HAP-1 (cell line): ENCODE data around the gene MSMB.
"Not testable (repeated sequence)": the region's sequence is repeated elsewhere in the genome, so short reads cannot be mapped to it uniquely, and the experiment has no call there.

Experiments used
- DNase-seq, 2 experiments: peaks; one replicate each; pipeline ENCODE4 v3.0.0-alpha.2; 2016 to 2020; ENCODE audit warnings: low spot score in 2 of 2
- H3K27me3 ChIP-seq: fragments of 250-450 bp; sonication (Bioruptor Pico); 2 replicates; pipeline ENCODE4 v1.5.1; 2020; ENCODE audit warnings: low read depth, mild to moderate bottlenecking, moderate library complexity
- H3K36me3 ChIP-seq: fragments of 250-450 bp; sonication (Bioruptor Pico); replicated peaks from 2 replicates; pipeline ENCODE4 v1.5.1; 2020; ENCODE audit warnings: mild to moderate bottlenecking
- H3K4me1 ChIP-seq: fragments of 250-450 bp; sonication (Bioruptor Pico); 2 replicates; pipeline ENCODE4 v1.5.1; 2020; ENCODE audit warnings: mild to moderate bottlenecking
- H3K4me3 ChIP-seq: fragments of 250-450 bp; sonication (Bioruptor Pico); 2 replicates; pipeline ENCODE4 v1.5.1; 2020; ENCODE audit warnings: mild to moderate bottlenecking, moderate library complexity
- H3K9me3 ChIP-seq: fragments of 250-450 bp; sonication (Bioruptor Pico); 2 replicates; pipeline ENCODE4 v1.5.1; 2020; ENCODE audit warnings: mild to moderate bottlenecking, moderate library complexity
- in situ Hi-C: fragments of 300-500 bp; cut with MboI; formaldehyde crosslinking; loops from 3 replicates; pipeline ENCODE4 v1.14.3; 2020; ENCODE audit warnings: low sequenced_read_pairs, inconsistent platforms, mixed read lengths

Gene MSMB

DNA sequence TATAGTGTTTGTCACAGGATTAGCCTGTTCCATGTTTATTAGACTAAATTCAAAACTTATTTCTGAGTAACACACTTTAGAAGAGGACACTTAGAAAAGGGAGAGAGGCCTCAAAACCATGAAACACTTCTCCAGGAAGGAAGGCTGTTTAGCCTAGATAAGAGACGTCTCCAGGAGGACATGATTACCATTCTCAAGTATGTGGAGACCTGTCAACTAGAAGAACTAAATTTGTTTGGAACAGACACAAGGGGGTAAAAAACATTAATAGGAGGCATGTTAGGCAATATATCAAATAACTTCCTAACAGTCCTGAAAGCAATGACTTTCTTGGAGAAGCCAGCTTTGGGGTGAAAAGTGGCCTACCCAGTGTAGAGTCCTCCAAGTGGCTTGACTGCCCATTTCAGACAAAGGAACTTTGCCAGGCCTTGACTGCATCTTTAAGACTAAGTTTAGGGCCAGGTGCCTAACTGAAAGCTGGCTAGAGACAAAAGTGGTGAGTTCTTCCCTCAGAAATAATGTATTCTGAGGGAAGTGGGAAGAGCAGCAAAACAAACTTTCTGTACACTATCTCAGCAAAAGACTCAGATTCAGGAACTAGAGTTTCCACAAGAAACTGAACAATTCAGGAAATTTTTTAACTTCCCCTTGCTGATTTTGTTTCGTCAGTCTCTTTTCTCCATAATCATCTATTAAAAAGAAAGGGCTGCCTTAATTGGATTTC is 27.5 kb downstream of the MSMB start:
- no peak for DNase-seq
- in situ Hi-C loops: no loop called here
- no peak overlapping the region for H3K4me3 ChIP-seq
- peaks cover 10% of the 10 kb centered on the region for H3K36me3 ChIP-seq
- H3K4me1 ChIP-seq: peaks cover 5% of the 10 kb centered on the region
- no peaks in the 10 kb centered on the region for H3K27me3 ChIP-seq
- no peaks in the 10 kb centered on the region for H3K9me3 ChIP-seq

DNA sequence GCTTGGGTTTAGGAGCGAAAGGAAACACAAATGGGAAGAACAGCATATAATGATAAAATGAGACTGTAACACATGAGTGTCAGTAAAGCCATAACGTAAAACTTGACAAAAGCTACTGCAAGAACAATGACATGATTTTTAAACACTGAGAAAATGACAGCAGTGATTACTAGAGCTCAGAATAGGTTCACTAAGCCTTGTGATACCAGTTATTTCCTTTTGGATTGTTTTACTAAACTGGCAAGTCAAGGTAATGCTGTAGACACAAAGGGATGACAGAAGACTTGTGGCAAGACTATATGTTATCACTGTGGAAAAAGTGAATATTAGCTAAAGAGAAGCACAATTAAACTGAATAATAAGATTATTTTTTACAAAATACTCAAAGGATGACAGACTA is 28.3 kb downstream of the MSMB start:
- peaks cover 18% of the 10 kb centered on the region for H3K36me3 ChIP-seq
- H3K4me1 ChIP-seq: peaks cover 2% of the 10 kb centered on the region; the same call in 1 of the 2 replicates
- no peaks in the 10 kb centered on the region for H3K9me3 ChIP-seq
- H3K27me3 ChIP-seq: no peaks in the 10 kb centered on the region
- in situ Hi-C loops: no loop called here
- H3K4me3 ChIP-seq: no peak overlapping the region
- DNase-seq: no peak

DNA sequence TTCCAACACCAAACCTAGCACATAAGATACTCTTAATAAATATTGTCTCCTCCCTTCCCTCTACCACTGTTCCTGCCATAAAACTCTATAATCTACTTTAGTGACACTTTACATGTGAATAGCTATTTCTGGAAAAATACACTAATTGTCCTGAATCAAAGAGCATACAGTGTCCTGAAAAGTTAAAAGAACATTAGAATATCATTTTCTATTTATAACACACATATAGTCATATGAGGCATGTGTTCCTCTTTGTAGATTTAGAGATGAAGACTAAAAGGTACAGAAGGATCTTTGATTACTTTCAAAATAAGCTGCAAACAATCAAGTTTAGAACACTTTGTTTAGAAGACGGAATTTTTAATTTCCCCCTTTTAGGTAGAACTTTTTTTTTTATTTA is 29.3 kb downstream of the MSMB start:
- Histone ChIP-seq H3K9me3 (no peaks in the 10 kb centered on the region), H3K36me3 (peaks cover 22% of the 10 kb centered on the region), H3K27me3 (no peaks in the 10 kb centered on the region), H3K4me3 (no peak overlapping the region), H3K4me1 (no peaks in the 10 kb centered on the region)
- in situ Hi-C loops: no loop called here
- no peak for DNase-seq

GRCh38 chr10:46016190-46016589 is 29.9 kb downstream of the MSMB start:
- in situ Hi-C loops: no loop called here
- DNase-seq: no peak
- Histone ChIP-seq H3K36me3 (peaks cover 22% of the 10 kb centered on the region), H3K27me3 (no peaks in the 10 kb centered on the region), H3K9me3 (no peaks in the 10 kb centered on the region), H3K4me1 (no peaks in the 10 kb centered on the region), H3K4me3 (no peak overlapping the region)

DNA sequence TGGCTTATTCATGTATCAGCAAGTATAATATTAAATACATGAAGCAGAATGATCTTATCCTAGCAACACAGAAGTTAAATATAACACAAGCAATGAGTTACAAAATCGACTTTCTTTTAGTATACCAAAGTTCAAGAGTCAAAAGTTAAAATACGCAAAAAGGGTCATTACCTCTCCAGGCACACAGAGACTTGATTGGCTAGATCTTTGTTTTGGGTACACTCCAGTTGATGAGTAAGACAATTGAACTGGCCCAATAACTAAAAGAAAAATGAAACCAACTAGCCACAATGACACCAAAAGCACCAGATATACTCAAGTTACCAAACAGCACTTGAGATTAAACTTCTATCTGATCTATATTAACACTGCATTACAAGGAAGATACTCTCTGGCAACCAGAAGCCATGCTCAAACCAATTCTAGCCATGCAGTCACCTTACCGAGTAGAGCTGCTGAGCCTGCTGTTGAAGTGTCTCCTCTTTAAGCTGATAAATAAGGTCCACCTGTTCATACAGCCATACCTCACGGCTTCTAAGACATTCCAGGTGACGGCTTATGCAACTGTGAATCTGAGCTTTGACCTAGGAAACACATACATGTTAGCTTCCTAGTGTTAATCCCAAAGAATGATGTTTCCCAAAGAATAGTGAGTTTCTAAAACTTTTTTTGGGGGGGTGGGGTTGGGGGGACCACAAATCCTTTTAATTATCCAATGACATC is 31.2 kb downstream of the MSMB start:
- Histone ChIP-seq H3K9me3 (no peaks in the 10 kb centered on the region), H3K4me1 (no peaks in the 10 kb centered on the region), H3K4me3 (no peak overlapping the region), H3K36me3 (peaks cover 35% of the 10 kb centered on the region), H3K27me3 (no peaks in the 10 kb centered on the region)
- no peak for DNase-seq
- in situ Hi-C loops: no loop called here

DNA sequence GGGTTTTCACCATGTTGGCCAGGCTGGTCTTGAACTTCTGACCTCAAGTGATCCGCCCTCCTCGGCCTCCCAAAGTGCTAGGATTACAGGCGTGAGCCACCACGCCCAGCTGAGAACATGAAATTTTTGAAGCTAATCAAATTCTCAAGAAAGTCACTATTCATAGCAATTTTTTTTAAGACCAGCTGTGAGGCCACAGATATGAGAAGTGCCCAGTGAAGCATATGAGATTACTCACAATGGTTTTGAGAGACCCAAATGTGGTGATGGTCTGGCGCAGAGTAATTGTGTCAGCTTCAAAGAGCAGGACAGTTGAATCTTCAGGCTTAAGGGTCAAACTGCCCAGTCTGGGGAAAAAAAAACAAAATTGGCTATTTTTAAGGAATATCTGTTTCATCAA is 31.9 kb downstream of the MSMB start:
- Histone ChIP-seq H3K9me3 (no peaks in the 10 kb centered on the region), H3K27me3 (no peaks in the 10 kb centered on the region), H3K4me1 (no peaks in the 10 kb centered on the region), H3K36me3 (peaks cover 41% of the 10 kb centered on the region), H3K4me3 (no peak overlapping the region)
- in situ Hi-C loops: no loop called here
- no peak for DNase-seq

- Histone ChIP-seq H3K4me3 (no peak overlapping the region), H3K27me3 (no peaks in the 10 kb centered on the region), H3K36me3 (peaks cover 56% of the 10 kb centered on the region), H3K4me1 (no peaks in the 10 kb centered on the region), H3K9me3 (no peaks in the 10 kb centered on the region)
- no peak for DNase-seq
- in situ Hi-C loops: no loop called here
Measured at GRCh38 chr10:46012746-46013145, 33.3 kb downstream of the MSMB start.

DNA sequence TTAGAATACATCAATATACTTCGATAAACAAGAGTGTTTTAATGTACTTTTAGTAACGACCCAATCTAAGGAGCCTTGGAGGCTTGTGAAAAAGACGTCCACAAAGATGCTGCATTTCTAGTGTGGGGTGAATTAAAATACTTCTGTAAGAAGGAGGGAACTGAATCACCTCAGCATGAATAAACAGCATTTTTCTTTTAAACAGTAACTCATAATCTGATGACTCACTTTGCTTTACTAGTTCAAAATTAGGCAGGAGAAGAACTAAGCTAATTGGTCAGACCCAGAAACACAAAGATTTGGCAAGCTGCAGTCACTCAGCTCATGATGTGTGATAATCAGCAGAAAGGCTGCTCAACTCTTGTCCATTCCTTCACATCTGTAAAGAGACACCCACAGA is 39.9 kb downstream of the MSMB start:
- no peak for DNase-seq
- Histone ChIP-seq H3K9me3 (no peaks in the 10 kb centered on the region), H3K27me3 (no peaks in the 10 kb centered on the region), H3K36me3 (peaks cover 90% of the 10 kb centered on the region), H3K4me1 (no peaks in the 10 kb centered on the region), H3K4me3 (no peak overlapping the region)
- in situ Hi-C loops: no loop called here

GRCh38 chr10:46005383-46005782 is 40.7 kb downstream of the MSMB start:
- in situ Hi-C loops: no loop called here
- Histone ChIP-seq H3K27me3 (no peaks in the 10 kb centered on the region), H3K9me3 (no peaks in the 10 kb centered on the region), H3K4me3 (no peak overlapping the region), H3K36me3 (peaks cover 91% of the 10 kb centered on the region), H3K4me1 (no peaks in the 10 kb centered on the region)
- DNase-seq: no peak

- no peaks in the 10 kb centered on the region for H3K4me1 ChIP-seq
- H3K36me3 ChIP-seq: peaks cover 91% of the 10 kb centered on the region
- in situ Hi-C loops: no loop called here
- DNase-seq: no peak
- H3K4me3 ChIP-seq: no peak overlapping the region
- no peaks in the 10 kb centered on the region for H3K27me3 ChIP-seq
- no peaks in the 10 kb centered on the region for H3K9me3 ChIP-seq
Measured at GRCh38 chr10:46004963-46005362, 41.1 kb downstream of the MSMB start.

- Histone ChIP-seq H3K4me1 (no peaks in the 10 kb centered on the region), H3K9me3 (no peaks in the 10 kb centered on the region), H3K27me3 (no peaks in the 10 kb centered on the region), H3K4me3 (no peak overlapping the region), H3K36me3 (peaks cover 85% of the 10 kb centered on the region)
- in situ Hi-C loops: no loop called here
- DNase-seq: no peak
Measured at GRCh38 chr10:46002916-46003693, 43.0 kb downstream of the MSMB start.

DNA sequence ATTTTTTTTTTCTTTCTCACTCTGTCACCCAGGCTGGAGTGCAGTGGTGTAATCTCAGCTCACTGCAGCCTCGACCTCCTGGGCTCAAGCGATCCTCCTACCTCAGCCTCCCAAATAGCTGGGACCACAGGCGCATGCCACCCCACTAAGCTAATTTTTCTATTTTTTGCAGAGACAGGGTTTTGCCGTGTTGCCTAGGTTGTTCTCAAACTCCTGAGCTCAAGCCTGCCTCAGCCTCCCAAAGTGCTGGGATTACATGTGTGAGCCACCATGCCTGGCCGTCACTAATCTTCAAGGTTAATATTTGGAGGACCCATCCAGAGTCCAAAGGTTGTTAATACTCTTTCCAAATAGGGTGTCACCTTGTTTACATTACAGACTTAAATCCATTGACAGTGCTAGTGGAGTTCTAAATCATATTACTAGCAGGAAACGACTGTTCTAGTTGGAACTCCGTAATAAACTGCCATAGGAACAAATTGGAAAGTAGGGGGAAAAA is 43.8 kb downstream of the MSMB start:
- DNase-seq, H3K4me3 ChIP-seq, H3K27me3 ChIP-seq, H3K9me3 ChIP-seq, in situ Hi-C loops, H3K4me1 ChIP-seq: not testable (repeated sequence)
- peaks cover 86% of the 10 kb centered on the region for H3K36me3 ChIP-seq

DNA sequence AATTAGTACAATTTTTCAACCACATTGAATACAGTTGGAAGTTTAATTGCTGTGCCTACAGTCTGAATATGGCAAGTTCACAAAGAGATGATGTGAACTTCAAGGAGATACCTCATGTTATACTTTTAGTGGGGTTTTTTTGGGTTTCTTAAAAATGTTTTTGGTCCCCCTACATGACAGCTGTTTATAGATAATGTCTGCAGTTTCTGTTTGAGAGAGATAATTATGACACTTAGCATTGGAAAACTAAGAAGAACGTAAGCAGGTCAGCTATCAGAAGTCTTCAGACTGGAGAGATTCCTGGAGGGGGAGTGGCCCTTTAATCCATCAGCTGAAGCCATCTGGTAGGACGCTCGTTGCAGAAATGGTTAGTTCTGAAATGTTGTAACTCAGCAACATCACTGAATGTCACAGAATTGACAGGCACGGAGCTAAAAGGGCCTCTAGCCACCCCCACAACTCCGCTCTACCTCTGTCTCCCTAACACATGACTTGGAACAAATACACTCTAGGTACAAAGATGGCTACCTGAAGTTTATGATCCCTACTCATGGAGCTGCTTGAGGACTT is 44.8 kb downstream of the MSMB start:
- DNase-seq: no peak
- peaks cover 80% of the 10 kb centered on the region for H3K36me3 ChIP-seq

More for the DNA sequence above, 44.8 kb downstream of the MSMB start:
- in situ Hi-C loops: no loop called here
- no peaks in the 10 kb centered on the region; the same call in 1 of the 2 replicates for H3K4me1 ChIP-seq
- H3K9me3 ChIP-seq: no peaks in the 10 kb centered on the region
- H3K4me3 ChIP-seq: no peak overlapping the region
- H3K27me3 ChIP-seq: no peaks in the 10 kb centered on the region
